H9 (cell line): ENCODE data around the gene MED25. TPM values are rescaled to one million over a fixed set of nuclear protein-coding genes. Genes with fewer than 3 reads are reported as not detected.
A peak's percentile ranks its signal among the peaks of the same experiment; 100 is the strongest.

Source experiments
- DNase-seq: peaks from one replicate; pipeline ENCODE4 v3.0.0-alpha.2; 2017
- H2AFZ ChIP-seq: one replicate; pipeline ENCODE4 v1.6.1; 2013; ENCODE audit warnings: mild to moderate bottlenecking, low read length, control low read depth, moderate library complexity
- H2AK5ac ChIP-seq: 2 replicates; pipeline ENCODE4 v1.6.1; 2013; ENCODE audit warnings: low read length, control low read depth, mixed read lengths; ENCODE audit not compliant: insufficient read length
- H2BK120ac ChIP-seq: one replicate; pipeline ENCODE4 v1.6.1; 2013; ENCODE audit warnings: low read depth, mild to moderate bottlenecking, low read length, control low read depth, inconsistent platforms; ENCODE audit not compliant: poor library complexity, severe bottlenecking
- H2BK12ac ChIP-seq: 2 replicates; pipeline ENCODE4 v1.6.1; 2013; ENCODE audit warnings: low read length, control low read depth, mixed read lengths, low read depth; ENCODE audit not compliant: insufficient read length
- H2BK15ac ChIP-seq: 2 replicates; pipeline ENCODE4 v1.6.1; 2013; ENCODE audit warnings: low read depth, low read length, control low read depth
- H2BK20ac ChIP-seq: one replicate; pipeline ENCODE4 v1.6.1; 2013; ENCODE audit warnings: low read depth, mild to moderate bottlenecking, low read length, control low read depth, inconsistent platforms; ENCODE audit not compliant: poor library complexity, severe bottlenecking
- H2BK5ac ChIP-seq: 2 replicates; pipeline ENCODE4 v1.6.1; 2013; ENCODE audit warnings: low read length, control low read depth, mixed read lengths; ENCODE audit not compliant: insufficient read length
- H3K14ac ChIP-seq: 2 replicates; pipeline ENCODE4 v1.6.1; 2013; ENCODE audit warnings: low read length, control low read depth; ENCODE audit not compliant: insufficient read depth
- H3K18ac ChIP-seq: 2 replicates; pipeline ENCODE4 v1.6.1; 2013; ENCODE audit warnings: low read depth, mild to moderate bottlenecking, mixed read lengths, low read length, control low read depth; ENCODE audit not compliant: insufficient read length
- H3K23ac ChIP-seq: 2 replicates; pipeline ENCODE4 v1.6.1; 2013; ENCODE audit warnings: low read length, control low read depth, mixed read lengths, low read depth; ENCODE audit not compliant: insufficient read length
- H3K23me2 ChIP-seq: 2 replicates; pipeline ENCODE4 v1.6.1; 2013; ENCODE audit warnings: low read depth, mild to moderate bottlenecking, mixed read lengths, low read length, control low read depth; ENCODE audit not compliant: insufficient read length, poor library complexity, severe bottlenecking
- H3K27ac ChIP-seq: 2 replicates; pipeline ENCODE4 v1.5.1; 2013; ENCODE audit warnings: low read length, control low read depth, mixed read lengths, low read depth; ENCODE audit not compliant: insufficient read length
- H3K27me3 ChIP-seq: 2 replicates; pipeline ENCODE4 v1.6.1; 2013; ENCODE audit warnings: low read length, control low read depth, inconsistent platforms; ENCODE audit not compliant: insufficient read depth
- H3K4ac ChIP-seq: 2 replicates; pipeline ENCODE4 v1.6.1; 2013; ENCODE audit warnings: low read depth, mild to moderate bottlenecking, control low read depth, inconsistent platforms, low read length, moderate library complexity
- H3K4me1 ChIP-seq: 2 replicates; pipeline ENCODE4 v1.6.1; 2013; ENCODE audit warnings: low read length, control low read depth, inconsistent platforms; ENCODE audit not compliant: insufficient read depth
- H3K4me2 ChIP-seq: 2 replicates; pipeline ENCODE4 v1.6.1; 2013; ENCODE audit warnings: low read length, control low read depth, mixed read lengths; ENCODE audit not compliant: insufficient read length, insufficient read depth
- H3K56ac ChIP-seq: 2 replicates; pipeline ENCODE4 v1.6.1; 2013; ENCODE audit warnings: low read depth, mild to moderate bottlenecking, mixed read lengths, low read length, control low read depth; ENCODE audit not compliant: insufficient read length
- H3K79me1 ChIP-seq: 2 replicates; pipeline ENCODE4 v1.6.1; 2013; ENCODE audit warnings: low read depth, mild to moderate bottlenecking, moderate library complexity, low read length, control low read depth, inconsistent platforms; ENCODE audit not compliant: insufficient read depth, poor library complexity, severe bottlenecking
- H3K79me2 ChIP-seq: 2 replicates; pipeline ENCODE4 v1.6.1; 2013; ENCODE audit warnings: low read length, control low read depth, inconsistent platforms; ENCODE audit not compliant: insufficient read depth
- H3K9ac ChIP-seq: 2 replicates; pipeline ENCODE4 v1.6.1; 2013; ENCODE audit warnings: low read length, control low read depth, mixed read lengths; ENCODE audit not compliant: insufficient read length; ENCODE audit errors: extremely low read depth
- H3K9me3 ChIP-seq: one replicate; pipeline ENCODE4 v1.6.1; 2013; ENCODE audit warnings: low read depth, low read length, inconsistent platforms; ENCODE audit not compliant: control insufficient read depth
- H3T11ph ChIP-seq: one replicate; pipeline ENCODE4 v1.6.1; 2013; ENCODE audit warnings: mild to moderate bottlenecking, low read length, control low read depth, inconsistent platforms
- H4K20me1 ChIP-seq: one replicate; pipeline ENCODE4 v1.6.1; 2013; ENCODE audit not compliant: control insufficient read depth, insufficient read length, insufficient read depth
- H4K5ac ChIP-seq: 2 replicates; pipeline ENCODE4 v1.6.1; 2013; ENCODE audit warnings: low read depth, mild to moderate bottlenecking, mixed read lengths, low read length, control low read depth; ENCODE audit not compliant: insufficient read length
- H4K8ac ChIP-seq: replicated peaks from 2 replicates; pipeline ENCODE4 v1.6.1; 2013; ENCODE audit warnings: low read length, control low read depth, mixed read lengths, low read depth; ENCODE audit not compliant: insufficient read length
- H4K91ac ChIP-seq: 2 replicates; pipeline ENCODE4 v1.6.1; 2013; ENCODE audit warnings: low read depth, mild to moderate bottlenecking, moderate library complexity, mixed read lengths, low read length, control low read depth; ENCODE audit not compliant: insufficient read length
- H3K27ac Mint-ChIP-seq, 3 experiments: 2 replicates in 2 of 3; 3 replicates in 1 of 3; pipeline ENCODE4 v1.8.0; 2020 to 2021; ENCODE audit warnings: mixed read lengths in 3 of 3, mild to moderate bottlenecking in 1 of 3, moderate library complexity in 1 of 3
- H3K27me3 Mint-ChIP-seq: 2 replicates; pipeline ENCODE4 v1.8.0; 2021; ENCODE audit warnings: low read depth, mild to moderate bottlenecking, moderate library complexity, mixed read lengths
- H3K36me3 Mint-ChIP-seq, 3 experiments: 2 replicates in 2 of 3; 3 replicates in 1 of 3; pipeline ENCODE4 v1.8.0; 2020 to 2021; ENCODE audit warnings: low read depth in 3 of 3, mixed read lengths in 3 of 3; ENCODE audit not compliant: insufficient read depth in 1 of 3
- H3K4me1 Mint-ChIP-seq, 2 experiments: 2 replicates each; pipeline ENCODE4 v1.8.0; 2020; ENCODE audit warnings: mixed read lengths in 2 of 2
- H3K4me3 Mint-ChIP-seq, 2 experiments: 2 replicates in 1 of 2; 3 replicates in 1 of 2; pipeline ENCODE4 v1.8.0; 2020 to 2021; ENCODE audit warnings: mild to moderate bottlenecking in 2 of 2, mixed read lengths in 2 of 2, moderate library complexity in 1 of 2
- H3K9me3 Mint-ChIP-seq, 2 experiments: 2 replicates in 1 of 2; 3 replicates in 1 of 2; pipeline ENCODE4 v1.8.0; 2020; ENCODE audit warnings: mild to moderate bottlenecking in 2 of 2, mixed read lengths in 2 of 2, moderate library complexity in 1 of 2
- CTCF ChIP-seq: fragments of 200-600 bp; sonication (generic); conservative IDR thresholded peaks from 3 replicates; pipeline ENCODE4 v1.8.0; 2021; ENCODE audit warnings: antibody characterized with exemption, mild to moderate bottlenecking
- WGBS: extraction: QIAGEN DNeasy Blood & Tissue Kit; methylation state at CpG from one replicate; pipeline ENCODE4 v1.1.7; 2013; ENCODE audit warnings: missing lambda C conversion rate, low lambda C conversion rate, mixed read lengths; ENCODE audit not compliant: insufficient read length; ENCODE audit errors: extremely low coverage; 5-methylcytosine and 5-hydroxymethylcytosine counted together
- total RNA-seq: library from RNA; stranded (reverse); gene quantifications from 2 replicates; pipeline ENCODE4 v1.2.1, GENCODE V29; 2021

Gene MED25
- total RNA-seq, 1 experiment from 2014 or later, result 77.5 TPM

- no peaks in the 10 kb centered on the region; a peak in 1 of 5 replicates for H3K9me3 Mint-ChIP-seq
- no peak overlapping the region for H2BK12ac ChIP-seq
- no peaks in the 10 kb centered on the region for H3K4me1 ChIP-seq
- no peaks in the 10 kb centered on the region for H3K23me2 ChIP-seq
- H3K79me2 ChIP-seq, result no peaks in the 10 kb centered on the region
- no peak overlapping the region for H3K56ac ChIP-seq
- no peak overlapping the region for H4K8ac ChIP-seq
- no peak overlapping the region for H4K91ac ChIP-seq
- TF ChIP-seq CTCF, result no peak
- no peak overlapping the region for H2BK15ac ChIP-seq
- H2BK120ac ChIP-seq, result no peak overlapping the region
- H2AK5ac ChIP-seq, result no peak overlapping the region
- no peak overlapping the region for H3K9ac ChIP-seq
- H2AFZ ChIP-seq, result no peak overlapping the region
- H4K5ac ChIP-seq, result no peak overlapping the region
- no peak overlapping the region for H3K4ac ChIP-seq
- H4K20me1 ChIP-seq, result peaks cover 2% of the 10 kb centered on the region
- no peaks in the 10 kb centered on the region for H3K79me1 ChIP-seq
- peaks cover 27 to 76% (median 56%) of the 10 kb centered on the region in 3 experiments; a peak in 6 of 7 replicates for H3K36me3 Mint-ChIP-seq
- H3K27ac ChIP-seq, result no peak overlapping the region
- H3K27me3 Mint-ChIP-seq, result no peaks in the 10 kb centered on the region
- H3K4me1 Mint-ChIP-seq, result peaks cover 0 to 3% of the 10 kb centered on the region in 2 experiments; a peak in 1 of 4 replicates
- no peaks in the 10 kb centered on the region for H3K9me3 ChIP-seq
- peak overlapping the region in 1 of 3 experiments; percentile 40; a peak in 1 of 7 replicates for H3K27ac Mint-ChIP-seq
- no peak overlapping the region for H3K14ac ChIP-seq
- H3K27me3 ChIP-seq, result no peaks in the 10 kb centered on the region
- no peak for DNase-seq
- H3K23ac ChIP-seq, result no peak overlapping the region
- no peak overlapping the region for H3K4me3 Mint-ChIP-seq
- WGBS, result no CpG with 5 or more reads among the region's 20 CpGs
- H3K18ac ChIP-seq, result no peak overlapping the region
- H3T11ph ChIP-seq, result no peak overlapping the region
- H2BK5ac ChIP-seq, result no peak overlapping the region
- no peak overlapping the region for H3K4me2 ChIP-seq
- H2BK20ac ChIP-seq, result no peak overlapping the region
Measured at GRCh38 chr19:49795615-49796014, 22.5 kb upstream of the MED25 start.
